K562 (cell line): ENCODE data around the gene STXBP6. TPM values are rescaled to one million over a fixed set of nuclear protein-coding genes. Genes with fewer than 3 reads are reported as not detected.

Experiments used
- CREB1 ChIP-seq, 2 experiments: sonication (generic) in 1 of 2; formaldehyde crosslinking in 1 of 2; IDR thresholded peaks; 2 replicates each; pipeline versions ENCODE4 v1.6.1 to v1.8.0; 2012 to 2022; ENCODE audit warnings: inconsistent platforms in 1 of 2, mild to moderate bottlenecking in 1 of 2, missing genetic modification reagents in 1 of 2, moderate library complexity in 1 of 2
- E2F6 ChIP-seq, 2 experiments: IDR thresholded peaks; 2 replicates each; pipeline ENCODE4 v1.6.1; 2011; ENCODE audit warnings: borderline replicate concordance in 1 of 2, control low read depth in 1 of 2, low read depth in 1 of 2, low read length in 1 of 2, mild to moderate bottlenecking in 1 of 2, mixed read lengths in 1 of 2, moderate library complexity in 1 of 2; ENCODE audit not compliant: insufficient read depth in 1 of 2, insufficient read length in 1 of 2, poor library complexity in 1 of 2, severe bottlenecking in 1 of 2; ENCODE audit errors: extremely low read depth in 1 of 2
- HMG20A ChIP-seq: fragments of 450-650 bp; formaldehyde crosslinking; conservative IDR thresholded peaks from 2 replicates; pipeline ENCODE4 v1.4.0; 2020; ENCODE audit warnings: mild to moderate bottlenecking, mixed read lengths
- SFPQ ChIP-seq: fragments of 200-400 bp; formaldehyde crosslinking; IDR thresholded peaks from 2 replicates; pipeline ENCODE4 v1.6.1; 2017; ENCODE audit warnings: mild to moderate bottlenecking, low read depth, low read length, moderate library complexity
- TAF1 ChIP-seq: IDR thresholded peaks from 2 replicates; pipeline ENCODE4 v1.6.1; 2011; ENCODE audit warnings: mild to moderate bottlenecking, low read length, moderate library complexity; ENCODE audit not compliant: insufficient read depth, control insufficient read depth, severe bottlenecking; ENCODE audit errors: extremely low read depth
- ZBTB49 ChIP-seq: sonication (generic); formaldehyde crosslinking; IDR thresholded peaks from 2 replicates; pipeline ENCODE4 v1.8.0; 2022; ENCODE audit warnings: missing genetic modification reagents, mild to moderate bottlenecking, borderline replicate concordance
- polyA plus RNA-seq, 8 experiments: library from polyadenylated mRNA; depleted of rRNA in 4 of 8; stranded (reverse) in 5 of 8; unstranded in 3 of 8; fragments of >200 nt; fragmentation: Nextera tagmentation in 2 of 8; fragmentation: Illumina TruSeq in 1 of 8; extraction: Ambion mirVana in 2 of 8; extraction: Trizol in 1 of 8; gene quantifications; 2 replicates each; pipeline versions ENCODE4 v1.2.1 to v1.2.3, GENCODE V29; 2011 to 2014; ENCODE audit warnings: inconsistent platforms in 1 of 8, missing spikeins in 1 of 8
- total RNA-seq, 7 experiments: library from RNA; depleted of rRNA in 6 of 7; stranded (reverse); fragments of >200 nt in 6 of 7; fragmentation: Illumina TruSeq in 2 of 7; extraction: Trizol in 2 of 7; gene quantifications; 2 replicates each; pipeline versions ENCODE4 v1.2.1 to v1.2.3, GENCODE V29; 2011 to 2021; ENCODE audit warnings: low replicate concordance in 1 of 7

The STXBP6 gene
- total and polyA plus RNA-seq, 9 of the 15 experiments (the other 6 are each of a cell fraction or from before 2014, with no cell fraction given): 0.27 to 0.89 (median 0.59) TPM

GRCh38 chr14:25017562-25017961 is 32.4 kb downstream of the STXBP6 start (continued):
- no peak for TF ChIP-seq SFPQ
- no peak for TF ChIP-seq E2F6 (IDR thresholded peaks at IDR 0.05; ENCODE audit: borderline replicate concordance in 1 of 2, extremely low read depth in 1 of 2, insufficient read depth in 1 of 2, insufficient read length in 1 of 2, low read depth in 1 of 2, low read length in 1 of 2, poor library complexity in 1 of 2, severe bottlenecking in 1 of 2)
- TF ChIP-seq TAF1: no peak
- TF ChIP-seq CREB1 (IDR thresholded peaks at IDR 0.05): no peak
- TF ChIP-seq CREB1 (CRISPR knock-in tag; IDR thresholded peaks at IDR 0.05): no peak
- TF ChIP-seq HMG20A (CRISPR knock-in tag): no peak
- TF ChIP-seq ZBTB49 (CRISPR knock-in tag): no peak
- TF ChIP-seq, all 486 proteins: peak for 0
